HG02642 (cell line): Measurements from ENCODE around the gene RAI14.
"Not testable (repeated sequence)": the region's sequence is repeated elsewhere in the genome, so short reads cannot be mapped to it uniquely, and the experiment has no call there.

Experiments used
- ATAC-seq: cut with Tn5 transposase; IDR thresholded peaks from one replicate; pipeline ENCODE4 v1.9.1; 2021; ENCODE audit warnings: mild to moderate bottlenecking; ENCODE audit not compliant: unreplicated experiment, poor library complexity

RAI14 gene

GRCh38 chr5:34756781-34757624 lies 100.9 kb downstream of the RAI14 start:
- no peak for ATAC-seq

- no peak for ATAC-seq
These were observed 102.4 kb downstream of the RAI14 start for GRCh38 chr5:34758514-34758913.

- ATAC-seq = not testable (repeated sequence)
These were observed 103.1 kb downstream of the RAI14 start for GRCh38 chr5:34759213-34759612.

- ATAC-seq = no peak
These were observed 109.5 kb downstream of the RAI14 start for GRCh38 chr5:34765662-34766061.

GRCh38 chr5:34767180-34767579 lies 111.1 kb downstream of the RAI14 start:
- ATAC-seq = no peak

GRCh38 chr5:34770486-34770885 lies 114.4 kb downstream of the RAI14 start:
- ATAC-seq = no peak

GRCh38 chr5:34771076-34771475 lies 114.9 kb downstream of the RAI14 start:
- ATAC-seq = no peak

- ATAC-seq = no peak
These were observed 116.4 kb downstream of the RAI14 start for GRCh38 chr5:34772267-34773098.

- no peak for ATAC-seq
These were observed 118.0 kb downstream of the RAI14 start for GRCh38 chr5:34774139-34774538.

- ATAC-seq = not testable (repeated sequence)
These were observed 118.5 kb downstream of the RAI14 start for GRCh38 chr5:34774678-34775077.

GRCh38 chr5:34775886-34776285 lies 119.8 kb downstream of the RAI14 start:
- no peak for ATAC-seq

GRCh38 chr5:34778091-34778850 lies 122.1 kb downstream of the RAI14 start:
- ATAC-seq = no peak

- ATAC-seq = not testable (repeated sequence)
These were observed 127.8 kb downstream of the RAI14 start for GRCh38 chr5:34783892-34784291.

GRCh38 chr5:34787035-34787434 lies 130.9 kb downstream of the RAI14 start:
- no peak for ATAC-seq

GRCh38 chr5:34789021-34789531 lies 132.9 kb downstream of the RAI14 start:
- ATAC-seq = no peak

GRCh38 chr5:34789639-34790038 lies 133.5 kb downstream of the RAI14 start:
- no peak for ATAC-seq

- no peak for ATAC-seq
These were observed 133.9 kb downstream of the RAI14 start for GRCh38 chr5:34790069-34790468.

- ATAC-seq = no peak
These were observed 135.7 kb downstream of the RAI14 start for GRCh38 chr5:34791761-34792244.

- no peak for ATAC-seq
These were observed 146.9 kb downstream of the RAI14 start for GRCh38 chr5:34802834-34803563.
